Stimulated activated CD8-positive, alpha-beta memory T cell treated with anti-CD3 and anti-CD28 coated beads, Interleukin-4, amount 100 ng/mL, for 1 hour (primary cell): ENCODE measurements around the gene MYO9A.

Source experiments
- DNase-seq, 2 donors: peaks; one replicate each; pipeline ENCODE4 v3.0.0-alpha.2; 2020; ENCODE audit warnings: low read depth in 2 of 2, low spot score in 1 of 2

The MYO9A gene

DNA sequence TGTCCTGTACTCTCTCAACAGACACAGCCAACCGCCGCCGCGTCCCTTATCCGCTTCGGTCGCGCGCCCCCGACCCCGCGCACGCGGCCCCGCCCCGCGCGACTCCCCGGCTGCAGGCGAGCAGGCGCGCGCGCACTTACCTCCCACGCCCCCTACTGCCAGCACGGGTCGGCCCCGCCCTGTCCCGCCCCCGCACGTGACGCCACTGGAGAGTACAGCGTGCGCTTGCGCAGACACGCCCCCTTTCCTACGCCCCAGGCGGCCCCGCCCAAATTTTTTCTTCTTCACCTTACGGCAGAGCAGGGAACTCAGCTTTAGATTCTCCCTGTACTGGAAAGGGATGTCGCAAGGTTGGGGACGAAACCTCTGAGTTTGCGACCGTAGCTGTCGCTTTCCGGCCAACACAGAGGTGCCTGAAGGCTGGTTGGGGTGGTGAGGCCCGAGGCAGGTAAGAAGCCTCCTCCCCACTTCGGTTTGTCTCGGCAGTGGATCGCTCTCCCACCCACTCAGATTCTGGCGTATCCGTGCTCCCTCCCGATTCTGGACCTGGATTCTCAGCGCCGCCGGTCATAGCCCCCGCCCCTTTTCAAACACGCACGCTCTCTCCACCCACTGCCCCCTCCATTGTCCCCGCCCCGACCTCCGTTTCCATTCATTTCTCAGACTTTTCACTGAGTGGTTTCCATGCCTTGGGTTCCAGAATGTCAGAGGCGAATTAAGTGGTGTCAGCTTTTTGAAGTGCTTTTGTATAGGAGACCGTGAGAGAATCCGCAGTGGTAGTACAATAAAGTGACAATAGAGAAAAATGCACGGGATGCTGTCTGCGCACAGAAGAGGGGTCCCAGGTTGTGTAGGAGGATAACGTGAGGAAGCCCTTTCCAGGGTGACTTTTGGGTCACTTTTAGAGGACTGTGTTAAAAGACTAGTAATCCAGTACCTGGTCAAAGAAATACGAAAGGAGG, at the start of gene MYO9A, which contains the start of gene SENP8:
Gene MYO9A (minus strand): TSS at position 134 of the 962 bp plus-strand sequence. CDS start 71,587 bp downstream, outside the sequence.
Gene SENP8 (plus strand): TSS at position 387 of the 962 bp plus-strand sequence. CDS start 21,221 bp downstream, outside the sequence.
- peak; percentile 99 for DNase-seq

DNA sequence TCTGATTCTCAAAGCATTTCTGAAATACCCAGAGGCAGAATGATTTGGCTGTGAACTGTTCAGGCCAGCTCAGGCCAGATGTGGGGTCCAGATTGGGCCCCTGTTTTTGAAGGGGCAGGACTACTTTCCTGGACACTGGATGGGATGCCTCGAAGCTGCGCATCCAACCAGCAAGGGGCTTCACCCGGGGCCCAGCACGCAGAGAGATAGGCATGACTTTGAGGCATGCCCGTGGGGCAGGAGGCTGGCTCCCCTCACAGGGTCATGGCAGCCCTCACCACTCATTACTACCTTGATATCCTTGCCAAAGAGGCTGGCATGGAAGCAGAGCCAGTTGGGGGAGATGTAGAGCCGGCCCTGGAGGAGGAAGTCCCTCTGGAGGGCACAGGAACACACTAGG, 49.5 kb upstream of the MYO9A start:
- no peak for DNase-seq

DNA sequence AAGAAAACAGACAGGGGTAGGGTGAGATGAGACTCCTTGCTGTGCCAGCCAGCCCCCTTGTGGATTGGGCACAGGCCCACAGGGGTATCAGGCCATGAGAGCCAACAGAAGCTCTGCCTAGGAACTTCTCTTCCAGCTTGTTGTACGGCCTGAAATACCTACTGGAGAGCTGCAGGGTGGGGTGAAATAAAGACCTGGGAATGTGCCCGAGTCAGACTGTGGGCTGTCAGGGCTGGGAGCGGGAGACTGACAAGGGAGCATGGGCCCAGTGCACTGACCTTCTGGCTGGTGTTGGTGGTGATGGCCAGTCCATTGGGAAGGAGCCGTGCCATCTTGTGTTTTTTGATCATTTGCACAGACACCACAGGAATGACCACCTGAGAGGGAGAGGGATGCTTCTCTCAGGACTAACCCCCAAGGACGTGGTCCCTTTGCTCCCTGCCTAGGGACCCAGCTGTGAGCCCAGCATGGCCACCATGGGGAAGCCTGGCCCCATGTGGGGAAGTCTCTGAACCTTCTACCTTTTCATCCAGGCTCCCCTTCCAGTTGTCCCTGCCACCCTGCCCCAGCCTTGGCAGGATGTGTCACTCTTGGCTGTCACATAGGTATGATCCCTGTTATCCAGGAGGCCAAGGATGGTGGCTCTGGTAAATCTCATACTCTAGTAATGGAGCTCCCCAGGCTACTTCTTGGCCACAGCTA, 48.9 kb upstream of the MYO9A start:
- no peak for DNase-seq

DNA sequence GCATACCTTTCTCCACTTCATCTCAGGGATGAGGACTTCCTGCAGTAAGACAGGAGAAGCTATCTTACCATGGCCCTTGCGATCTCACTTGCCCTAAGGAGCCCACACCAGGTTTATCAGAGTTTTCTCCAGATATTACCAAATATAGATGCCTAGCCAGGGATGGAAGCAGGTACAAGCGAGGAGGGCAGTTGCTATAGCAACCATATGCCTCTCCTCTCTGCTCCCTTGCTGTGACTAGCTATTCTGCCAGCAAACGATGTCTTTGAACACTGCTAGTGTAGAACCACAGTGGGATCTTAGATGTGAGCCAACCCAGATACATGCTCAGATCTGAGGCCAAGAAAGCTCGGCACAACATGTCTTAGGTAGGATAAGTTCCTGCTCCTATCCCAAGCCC, 45.8 kb upstream of the MYO9A start:
- DNase-seq = no peak

- DNase-seq = no peak
Measured at GRCh38 chr15:72162569-72162968, 44.6 kb upstream of the MYO9A start.

DNA sequence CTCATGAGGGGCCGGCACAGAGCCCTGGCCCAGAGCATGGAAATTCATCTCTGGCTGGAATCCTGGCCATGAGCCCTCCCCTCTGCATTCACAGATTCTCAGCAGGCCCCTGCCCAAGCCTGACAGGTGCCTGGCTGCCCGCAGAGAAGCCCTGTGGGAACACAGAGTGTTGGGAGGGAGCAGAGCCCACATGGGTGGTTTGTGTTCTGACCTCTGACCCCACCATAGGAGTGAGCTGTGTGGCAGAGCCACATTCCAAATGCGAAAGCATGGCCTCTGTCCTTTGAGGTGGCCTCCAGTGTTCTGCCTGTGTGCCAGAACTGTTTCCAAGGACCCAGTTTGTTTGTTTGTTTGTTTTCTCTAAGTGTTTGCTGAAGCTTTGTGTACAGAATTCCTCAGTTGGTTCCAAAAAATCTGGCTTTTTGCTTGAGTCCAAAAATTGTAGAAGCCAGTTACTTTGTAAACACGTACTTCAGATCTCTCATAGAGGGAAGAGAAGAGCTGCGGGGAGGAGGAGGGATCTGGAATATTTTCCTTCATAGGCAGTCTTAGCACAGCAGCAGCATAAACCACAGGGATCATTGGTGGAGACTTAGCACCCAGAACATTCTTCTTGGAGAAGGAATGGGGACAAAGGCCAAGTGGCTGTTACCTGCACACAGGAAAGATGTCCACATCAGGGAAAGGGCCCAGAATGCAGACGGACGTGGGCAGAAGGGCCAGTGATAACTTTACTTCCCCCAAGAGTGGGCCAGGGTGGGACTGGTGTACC, 43.6 kb upstream of the MYO9A start:
- DNase-seq = no peak

DNA sequence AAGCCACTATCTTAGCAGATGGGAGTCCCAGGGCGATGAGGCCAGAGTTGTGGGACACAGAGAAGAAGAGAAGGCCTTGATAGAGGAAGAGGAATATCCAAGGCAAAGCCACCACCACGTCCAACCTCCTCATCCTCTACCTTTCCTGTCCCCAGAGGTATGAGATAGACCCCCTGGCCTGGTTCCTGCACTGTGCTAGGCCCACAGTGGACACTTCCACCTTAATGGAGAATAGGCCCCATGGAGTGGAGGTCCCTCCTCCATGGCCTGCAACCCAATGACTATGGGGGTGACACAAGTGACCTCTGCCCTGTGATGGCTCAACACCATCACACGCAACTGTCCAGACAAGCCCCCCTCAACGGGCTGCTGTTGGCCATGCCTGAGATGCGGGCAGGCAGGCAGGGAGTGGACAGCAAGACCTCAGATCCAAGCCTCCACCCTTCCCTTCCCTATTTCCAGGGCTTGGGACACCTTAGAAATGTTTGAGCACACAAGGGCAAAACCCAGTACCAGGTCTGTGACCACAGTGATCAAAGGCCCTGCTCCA, 42.8 kb upstream of the MYO9A start:
- no peak for DNase-seq

DNA sequence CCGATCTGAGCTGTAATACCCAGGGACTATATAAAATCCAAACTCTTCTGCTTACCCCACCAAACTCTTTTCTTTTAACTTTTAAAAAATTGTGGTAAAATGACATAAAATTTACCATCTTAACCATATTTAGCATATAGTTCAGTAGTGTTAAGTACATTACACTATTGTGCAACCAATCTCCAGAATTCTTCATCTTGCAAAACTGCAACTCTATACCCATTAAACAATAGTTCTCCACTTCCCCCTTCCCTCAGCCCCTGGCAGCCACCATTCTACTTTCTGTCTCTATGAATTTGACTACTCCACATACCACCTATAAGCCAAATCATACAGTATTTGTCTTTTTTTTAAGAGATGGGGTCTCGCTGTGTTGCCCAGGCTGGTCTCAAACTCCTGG, 39.0 kb upstream of the MYO9A start:
- DNase-seq = no peak

GRCh38 chr15:72155635-72156616, 38.0 kb upstream of the MYO9A start:
- peak; percentile 42 to 59 for DNase-seq

GRCh38 chr15:72155003-72155621, 37.2 kb upstream of the MYO9A start:
- DNase-seq = no peak

- DNase-seq = no peak
Measured at GRCh38 chr15:72154316-72154715, 36.4 kb upstream of the MYO9A start.

GRCh38 chr15:72153269-72154000, 35.5 kb upstream of the MYO9A start:
- DNase-seq = no peak

- no peak for DNase-seq
Measured at GRCh38 chr15:72147418-72147817, 29.5 kb upstream of the MYO9A start.

DNA sequence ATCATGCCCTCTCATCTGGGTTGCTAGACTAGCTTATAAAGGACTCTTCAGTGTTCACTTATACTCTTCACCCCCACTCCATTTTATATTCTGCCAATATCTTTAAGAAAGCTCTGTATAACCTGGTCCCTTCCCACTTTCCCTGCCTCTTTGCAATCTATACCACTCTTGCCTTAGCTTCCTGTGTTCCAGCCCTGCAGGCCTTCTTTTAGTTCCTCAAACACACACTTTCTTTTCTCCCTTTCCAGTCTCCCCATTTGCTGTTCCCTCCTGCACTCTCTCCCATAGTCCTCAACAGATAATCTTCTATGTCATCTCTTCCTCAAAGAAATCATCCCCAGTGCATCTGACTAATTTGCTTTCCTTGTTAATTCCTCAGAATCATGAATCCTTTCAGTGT, 29.0 kb upstream of the MYO9A start:
- no peak for DNase-seq

- DNase-seq = no peak
Measured at GRCh38 chr15:72146221-72146620, 28.3 kb upstream of the MYO9A start.

DNA sequence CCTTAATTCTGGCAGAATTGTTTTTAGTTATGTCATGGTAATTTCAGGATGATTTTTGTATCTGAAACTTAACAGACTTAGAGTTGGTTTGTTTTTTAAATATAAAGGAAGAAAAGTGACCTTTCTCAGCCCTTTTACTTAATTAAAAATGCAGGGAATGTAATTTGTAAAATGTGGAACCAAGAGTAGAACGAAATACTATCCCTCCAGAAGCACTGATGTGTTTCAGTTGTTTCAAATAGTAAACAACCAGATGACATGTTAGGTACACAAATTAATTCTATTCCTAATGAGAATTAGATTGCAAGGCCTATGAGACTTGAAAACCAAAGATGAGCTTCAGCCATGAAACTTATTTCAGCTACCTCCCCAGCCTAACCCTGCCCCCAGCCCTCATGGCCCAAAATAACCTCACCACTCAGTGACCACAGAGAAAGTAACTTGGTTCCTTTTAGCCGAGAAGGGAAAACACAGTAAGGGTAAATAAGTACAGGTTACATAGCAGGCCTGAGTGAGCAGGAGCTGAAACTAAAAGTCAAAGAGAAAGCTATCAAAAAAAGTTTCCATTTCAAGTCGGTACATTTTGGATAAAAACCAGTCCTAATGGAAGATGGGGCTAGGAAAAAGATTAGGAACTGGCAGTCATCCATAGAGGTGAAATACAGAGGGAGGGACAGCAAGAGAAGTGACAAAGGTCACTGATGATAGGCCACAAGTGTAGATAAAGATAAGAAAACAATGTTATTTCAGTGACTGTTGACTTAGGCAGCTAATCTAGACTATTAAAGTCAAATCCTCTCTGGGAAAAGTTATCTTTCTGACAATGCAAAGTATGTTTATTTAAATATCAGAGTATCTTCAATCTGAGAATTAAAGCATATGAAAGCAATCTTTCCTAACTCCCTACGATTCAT, 23.5 kb upstream of the MYO9A start:
- DNase-seq = no peak

- DNase-seq = no peak
Measured at GRCh38 chr15:72140088-72140487, 22.1 kb upstream of the MYO9A start.

GRCh38 chr15:72139667-72140066, 21.7 kb upstream of the MYO9A start:
- no peak for DNase-seq
